K562 (cell line): ENCODE results near the gene C15orf62.

Experiments
- BHLHE40 ChIP-seq: IDR thresholded peaks from 2 replicates; pipeline ENCODE4 v1.6.1; 2011; ENCODE audit warnings: low read length, improper control_type of control experiment
- CHD2 ChIP-seq: IDR thresholded peaks from 2 replicates; pipeline ENCODE4 v1.6.1; 2011; ENCODE audit warnings: low read depth, low read length
- CTCF ChIP-seq, 3 experiments: IDR thresholded peaks in 2 of 3; conservative IDR thresholded peaks in 1 of 3; 2 replicates each; pipeline ENCODE4 v1.5.1; 2011 to 2012; ENCODE audit warnings: low read length in 3 of 3, mild to moderate bottlenecking in 3 of 3, control low read depth in 2 of 3, improper control_type of control experiment in 1 of 3, inconsistent platforms in 1 of 3, low read depth in 1 of 3, mixed read lengths in 1 of 3, moderate library complexity in 1 of 3; ENCODE audit not compliant: insufficient read depth in 2 of 3
- EP300 ChIP-seq: IDR thresholded peaks from 2 replicates; pipeline ENCODE4 v1.6.1; 2012; ENCODE audit warnings: low read length, improper control_type of control experiment
- HDAC2 ChIP-seq: fragments of 450-650 bp; IDR thresholded peaks from 2 replicates; pipeline ENCODE4 v1.6.1; 2016; ENCODE audit warnings: mild to moderate bottlenecking
- POLR2A ChIP-seq: fragments of 450-650 bp; conservative IDR thresholded peaks from 2 replicates; pipeline ENCODE4 v1.6.1; 2016
- POU5F1 ChIP-seq: fragments of 150-350 bp; IDR thresholded peaks from 2 replicates; pipeline ENCODE4 v1.6.1; 2014; ENCODE audit warnings: borderline replicate concordance, low read length, low read depth, mild to moderate bottlenecking; ENCODE audit not compliant: partially characterized antibody
- RBM34 ChIP-seq: fragments of 200-400 bp; formaldehyde crosslinking; IDR thresholded peaks from 2 replicates; pipeline ENCODE4 v1.6.1; 2018; ENCODE audit warnings: low read length, borderline replicate concordance; ENCODE audit not compliant: insufficient read depth
- SPI1 ChIP-seq: IDR thresholded peaks from 2 replicates; pipeline ENCODE4 v1.6.1; 2011; ENCODE audit warnings: low read depth, low read length, control low read depth, borderline replicate concordance
- ZFP1 ChIP-seq: fragments of 450-650 bp; formaldehyde crosslinking; IDR thresholded peaks from 2 replicates; pipeline ENCODE4 v1.4.0; 2020; ENCODE audit warnings: mild to moderate bottlenecking, mixed read lengths
- TF ChIP-seq, protein P1 (sequence below): sonication (generic); formaldehyde crosslinking; IDR thresholded peaks from 2 replicates; pipeline ENCODE4 v1.8.1; 2023; ENCODE audit warnings: mild to moderate bottlenecking, missing genetic modification reagents

- no peak; the same call in 1 of the 2 replicates for TF ChIP-seq POLR2A
- no peak for TF ChIP-seq EP300
- no peak for TF ChIP-seq BHLHE40
- TF ChIP-seq, protein P1, sequence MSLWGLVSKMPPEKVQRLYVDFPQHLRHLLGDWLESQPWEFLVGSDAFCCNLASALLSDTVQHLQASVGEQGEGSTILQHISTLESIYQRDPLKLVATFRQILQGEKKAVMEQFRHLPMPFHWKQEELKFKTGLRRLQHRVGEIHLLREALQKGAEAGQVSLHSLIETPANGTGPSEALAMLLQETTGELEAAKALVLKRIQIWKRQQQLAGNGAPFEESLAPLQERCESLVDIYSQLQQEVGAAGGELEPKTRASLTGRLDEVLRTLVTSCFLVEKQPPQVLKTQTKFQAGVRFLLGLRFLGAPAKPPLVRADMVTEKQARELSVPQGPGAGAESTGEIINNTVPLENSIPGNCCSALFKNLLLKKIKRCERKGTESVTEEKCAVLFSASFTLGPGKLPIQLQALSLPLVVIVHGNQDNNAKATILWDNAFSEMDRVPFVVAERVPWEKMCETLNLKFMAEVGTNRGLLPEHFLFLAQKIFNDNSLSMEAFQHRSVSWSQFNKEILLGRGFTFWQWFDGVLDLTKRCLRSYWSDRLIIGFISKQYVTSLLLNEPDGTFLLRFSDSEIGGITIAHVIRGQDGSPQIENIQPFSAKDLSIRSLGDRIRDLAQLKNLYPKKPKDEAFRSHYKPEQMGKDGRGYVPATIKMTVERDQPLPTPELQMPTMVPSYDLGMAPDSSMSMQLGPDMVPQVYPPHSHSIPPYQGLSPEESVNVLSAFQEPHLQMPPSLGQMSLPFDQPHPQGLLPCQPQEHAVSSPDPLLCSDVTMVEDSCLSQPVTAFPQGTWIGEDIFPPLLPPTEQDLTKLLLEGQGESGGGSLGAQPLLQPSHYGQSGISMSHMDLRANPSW (CRISPR knock-in tag) = no peak
- peak; percentile 68; the same call in 1 of the 2 replicates for TF ChIP-seq SPI1
- no peak for TF ChIP-seq POU5F1
- TF ChIP-seq HDAC2 = no peak
- TF ChIP-seq CHD2 = no peak
- TF ChIP-seq ZFP1 (CRISPR knock-in tag) = no peak
- TF ChIP-seq CTCF (IDR thresholded peaks at IDR 0.05 in 2 of 3, conservative IDR thresholded peaks at IDR 0.05 in 1 of 3; ENCODE audit: insufficient read depth in 2 of 3, low read depth in 1 of 3, low read length in 3 of 3) = no peak
- no peak for TF ChIP-seq RBM34
Measured at GRCh38 chr15:40789119-40789518, 19.3 kb downstream of the C15orf62 start.
